CD4-positive, alpha-beta T cell (primary cell): ENCODE results near the gene SLCO2A1. TPM values are rescaled to one million over a fixed set of nuclear protein-coding genes. Genes with fewer than 3 reads are reported as not detected.

Experiments
- ATAC-seq: fragments of 200-7000 bp; cut with Tn5 transposase; one replicate; pipeline ENCODE4 v1.10.0; 2022; ENCODE audit warnings: mild to moderate bottlenecking; ENCODE audit not compliant: poor library complexity
- CTCF ChIA-PET: fragments of 350-600 bp; sonication (Branson Sonifier 250); formaldehyde crosslinking; loops from one replicate; lab custom pipeline; 2021; ENCODE audit warnings: antibody characterized with exemption, inconsistent platforms; lab: Charles Lee
- POLR2A ChIA-PET: fragments of 350-600 bp; sonication (Branson Sonifier 250); formaldehyde crosslinking; loops from one replicate; lab custom pipeline; 2021; ENCODE audit warnings: antibody characterized with exemption, inconsistent platforms; lab: Charles Lee
- DNase-seq, 14 experiments: peaks; one replicate each; pipeline ENCODE4 v3.0.0-alpha.2; 2013 to 2020; ENCODE audit warnings: mixed read lengths in 2 of 14
- H3K27ac ChIP-seq, 2 donors: one replicate each; pipeline versions ENCODE4 v1.5.1 to v1.7.0; 2013; ENCODE audit warnings: low read length in 2 of 2, low read depth in 1 of 2, mild to moderate bottlenecking in 1 of 2
- H3K27me3 ChIP-seq, 2 experiments: 1 replicate in 1 of 2; 2 replicates in 1 of 2; pipeline versions ENCODE4 v1.6.1 to v1.7.0; 2013; ENCODE audit warnings: low read length in 2 of 2, control low read depth in 1 of 2, mild to moderate bottlenecking in 1 of 2, moderate library complexity in 1 of 2; ENCODE audit not compliant: insufficient read depth in 2 of 2, control insufficient read depth in 1 of 2
- H3K36me3 ChIP-seq: one replicate; pipeline ENCODE4 v1.6.1; 2013; ENCODE audit warnings: low read length, control low read depth; ENCODE audit not compliant: insufficient read depth
- H3K4me1 ChIP-seq: one replicate; pipeline ENCODE4 v1.6.1; 2013; ENCODE audit warnings: low read length, control low read depth; ENCODE audit not compliant: insufficient read depth
- H3K4me3 ChIP-seq: one replicate; pipeline ENCODE4 v1.5.1; 2013; ENCODE audit warnings: mild to moderate bottlenecking, low read length, moderate library complexity
- H3K9me3 ChIP-seq, 2 experiments: 1 replicate in 1 of 2; 2 replicates in 1 of 2; pipeline versions ENCODE4 v1.6.1 to v1.7.0; 2013; ENCODE audit warnings: low read length in 2 of 2, mild to moderate bottlenecking in 2 of 2, control low read depth in 1 of 2, moderate library complexity in 1 of 2; ENCODE audit not compliant: control insufficient read depth in 1 of 2, insufficient read depth in 1 of 2
- H3K27ac Mint-ChIP-seq: one replicate; pipeline ENCODE4 v1.8.0; 2020; ENCODE audit warnings: mixed read lengths
- H3K27me3 Mint-ChIP-seq: one replicate; pipeline ENCODE4 v1.8.0; 2021; ENCODE audit warnings: mixed read lengths
- H3K36me3 Mint-ChIP-seq: one replicate; pipeline ENCODE4 v1.8.0; 2021; ENCODE audit warnings: low read depth, mixed read lengths
- H3K4me1 Mint-ChIP-seq: one replicate; pipeline ENCODE4 v1.8.0; 2021; ENCODE audit warnings: low read depth, mixed read lengths
- H3K4me3 Mint-ChIP-seq: one replicate; pipeline ENCODE4 v1.8.0; 2020; ENCODE audit warnings: mild to moderate bottlenecking, mixed read lengths
- H3K9me3 Mint-ChIP-seq: one replicate; pipeline ENCODE4 v1.8.0; 2020; ENCODE audit warnings: mixed read lengths
- CTCF ChIP-seq: fragments of 200-600 bp; IDR thresholded peaks from one replicate; pipeline ENCODE4 v1.8.0; 2022; ENCODE audit warnings: antibody characterized with exemption, mild to moderate bottlenecking
- intact Hi-C, 2 experiments: fragments of 100-400 bp; cut with DNase I in 1 of 2; cut with micrococcal nuclease in 1 of 2; formaldehyde crosslinking; loops; one replicate each; pipeline versions ENCODE4 v1.15.1 to v1.9.0; 2023 to 2025; cut with DNase I, micrococcal nuclease
- total RNA-seq, 174 experiments: library from RNA in 2 of 174; stranded (reverse) in 2 of 174; gene quantifications; one replicate each; pipeline ENCODE4 v1.2.3 and lab custom pipeline; 2021 to 2026

SLCO2A1 gene
- total RNA-seq, 2 experiments from 2014 or later, result not detected

GRCh38 chr3:133901083-133901482 is 128.6 kb downstream of the SLCO2A1 start:
- ChIA-PET CTCF (no interaction called here), POLR2A (no interaction called here)
- Mint-ChIP-seq H3K36me3 (no peaks in the 10 kb centered on the region), H3K27ac (no peak overlapping the region), H3K4me3 (no peak overlapping the region), H3K27me3 (peaks cover 28% of the 10 kb centered on the region), H3K9me3 (no peaks in the 10 kb centered on the region), H3K4me1 (no peaks in the 10 kb centered on the region)
- H3K36me3 ChIP-seq, result no peaks in the 10 kb centered on the region
- H3K9me3 ChIP-seq, result peaks cover 0 to 6% of the 10 kb centered on the region in 2 experiments
- intact Hi-C loops, result no loop called here
- peaks cover 2% of the 10 kb centered on the region for H3K4me1 ChIP-seq
- peaks cover 11 to 14% of the 10 kb centered on the region in 2 experiments for H3K27me3 ChIP-seq
- H3K27ac ChIP-seq, result no peak overlapping the region
- no peak for TF ChIP-seq CTCF
- DNase-seq, result no peak
- ATAC-seq, result no peak
- no peak overlapping the region for H3K4me3 ChIP-seq

- ATAC-seq (no peak), DNase-seq (no peak)
- CTCF ChIA-PET, result no interaction called here
- POLR2A ChIA-PET, result no interaction called here
- peaks cover 18 to 22% of the 10 kb centered on the region in 2 experiments for H3K27me3 ChIP-seq
- peaks cover 7% of the 10 kb centered on the region for H3K4me1 ChIP-seq
- no peak overlapping the region for H3K27ac Mint-ChIP-seq
- no peak overlapping the region for H3K4me3 ChIP-seq
- H3K36me3 ChIP-seq, result no peaks in the 10 kb centered on the region
- H3K4me3 Mint-ChIP-seq, result no peak overlapping the region
- TF ChIP-seq CTCF, result no peak
- peaks cover 0 to 11% of the 10 kb centered on the region in 2 experiments for H3K9me3 ChIP-seq
- H3K27ac ChIP-seq, result no peak overlapping the region
- H3K27me3 Mint-ChIP-seq, result peaks cover 34% of the 10 kb centered on the region
- no peaks in the 10 kb centered on the region for H3K4me1 Mint-ChIP-seq
- intact Hi-C loops, result no loop called here
- no peaks in the 10 kb centered on the region for H3K36me3 Mint-ChIP-seq
- no peaks in the 10 kb centered on the region for H3K9me3 Mint-ChIP-seq
Observed at GRCh38 chr3:133899311-133899710, 130.4 kb downstream of the SLCO2A1 start.

- Histone ChIP-seq H3K27me3 (peaks cover 21 to 40% of the 10 kb centered on the region in 2 experiments), H3K9me3 (peaks cover 0 to 8% of the 10 kb centered on the region in 2 experiments), H3K4me3 (no peak overlapping the region), H3K36me3 (no peaks in the 10 kb centered on the region), H3K27ac (no peak overlapping the region), H3K4me1 (peaks cover 7% of the 10 kb centered on the region)
- Mint-ChIP-seq H3K4me3 (no peak overlapping the region), H3K27me3 (peaks cover 50% of the 10 kb centered on the region), H3K4me1 (no peaks in the 10 kb centered on the region), H3K36me3 (no peaks in the 10 kb centered on the region), H3K9me3 (no peaks in the 10 kb centered on the region), H3K27ac (no peak overlapping the region)
- DNase-seq, result no peak
- intact Hi-C loops, result no loop called here
- ATAC-seq, result no peak
- POLR2A ChIA-PET, result no interaction called here
- CTCF ChIA-PET, result no interaction called here
- no peak for TF ChIP-seq CTCF
Observed at GRCh38 chr3:133897547-133897946, 132.2 kb downstream of the SLCO2A1 start.
